Kidney glomerular epithelial cell (primary cell): ENCODE measurements around the gene GSK3B.

Experiments used
- DNase-seq: peaks from one replicate; lab custom pipeline; 2025; lab: John Stamatoyannopoulos, UW

GSK3B gene

DNA sequence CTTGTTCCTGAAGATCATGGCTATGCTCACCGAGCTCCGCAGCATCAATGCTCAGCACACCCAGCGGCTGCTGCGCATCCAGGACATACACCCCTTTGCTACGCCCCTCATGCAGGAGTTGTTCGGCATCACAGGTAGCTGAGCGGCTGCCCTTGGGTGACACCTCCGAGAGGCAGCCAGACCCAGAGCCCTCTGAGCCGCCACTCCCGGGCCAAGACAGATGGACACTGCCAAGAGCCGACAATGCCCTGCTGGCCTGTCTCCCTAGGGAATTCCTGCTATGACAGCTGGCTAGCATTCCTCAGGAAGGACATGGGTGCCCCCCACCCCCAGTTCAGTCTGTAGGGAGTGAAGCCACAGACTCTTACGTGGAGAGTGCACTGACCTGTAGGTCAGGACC is 277.2 kb downstream of the GSK3B start:
- DNase-seq = no peak

DNA sequence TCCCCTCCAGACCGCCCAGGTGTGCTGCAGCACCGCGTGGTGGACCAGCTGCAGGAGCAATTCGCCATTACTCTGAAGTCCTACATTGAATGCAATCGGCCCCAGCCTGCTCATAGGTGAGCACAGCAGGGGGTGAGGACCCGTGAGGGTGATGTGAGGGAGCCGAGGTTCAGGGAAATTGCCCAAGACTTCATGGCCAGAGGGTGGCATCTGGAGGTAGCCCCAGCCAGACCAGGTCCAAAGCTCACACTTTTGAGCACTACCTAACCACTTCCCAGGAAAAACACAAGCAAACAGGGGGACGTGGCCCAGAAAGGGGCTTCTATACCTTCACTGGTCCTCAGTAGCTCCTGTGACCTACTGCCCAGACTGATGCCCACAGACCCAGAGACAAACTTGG is 278.5 kb downstream of the GSK3B start:
- DNase-seq = no peak

DNA sequence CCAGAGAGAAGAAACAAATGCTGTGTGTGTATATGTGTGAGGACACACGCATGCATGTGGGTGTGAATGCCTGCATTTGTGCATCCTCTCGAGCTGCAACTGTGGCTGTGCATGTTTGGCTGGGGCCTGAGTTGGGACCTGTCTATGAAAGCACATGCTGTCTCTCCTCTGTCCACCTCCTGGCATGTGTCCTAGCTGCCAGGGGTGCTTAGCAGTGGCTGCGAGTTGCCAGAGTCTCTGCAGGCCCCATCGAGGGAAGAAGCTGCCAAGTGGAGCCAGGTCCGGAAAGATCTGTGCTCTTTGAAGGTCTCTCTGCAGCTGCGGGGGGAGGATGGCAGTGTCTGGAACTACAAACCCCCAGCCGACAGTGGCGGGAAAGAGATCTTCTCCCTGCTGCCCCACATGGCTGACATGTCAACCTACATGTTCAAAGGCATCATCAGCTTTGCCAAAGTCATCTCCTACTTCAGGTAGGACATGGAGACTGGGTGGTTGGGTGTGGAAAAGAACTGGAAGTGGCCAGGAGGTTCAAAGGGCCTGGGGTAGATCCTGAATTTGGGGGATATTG is 281.7 kb downstream of the GSK3B start:
- DNase-seq = no peak

GRCh38 chr3:119810018-119810435 is 284.2 kb downstream of the GSK3B start:
- DNase-seq = peak; percentile 39

DNA sequence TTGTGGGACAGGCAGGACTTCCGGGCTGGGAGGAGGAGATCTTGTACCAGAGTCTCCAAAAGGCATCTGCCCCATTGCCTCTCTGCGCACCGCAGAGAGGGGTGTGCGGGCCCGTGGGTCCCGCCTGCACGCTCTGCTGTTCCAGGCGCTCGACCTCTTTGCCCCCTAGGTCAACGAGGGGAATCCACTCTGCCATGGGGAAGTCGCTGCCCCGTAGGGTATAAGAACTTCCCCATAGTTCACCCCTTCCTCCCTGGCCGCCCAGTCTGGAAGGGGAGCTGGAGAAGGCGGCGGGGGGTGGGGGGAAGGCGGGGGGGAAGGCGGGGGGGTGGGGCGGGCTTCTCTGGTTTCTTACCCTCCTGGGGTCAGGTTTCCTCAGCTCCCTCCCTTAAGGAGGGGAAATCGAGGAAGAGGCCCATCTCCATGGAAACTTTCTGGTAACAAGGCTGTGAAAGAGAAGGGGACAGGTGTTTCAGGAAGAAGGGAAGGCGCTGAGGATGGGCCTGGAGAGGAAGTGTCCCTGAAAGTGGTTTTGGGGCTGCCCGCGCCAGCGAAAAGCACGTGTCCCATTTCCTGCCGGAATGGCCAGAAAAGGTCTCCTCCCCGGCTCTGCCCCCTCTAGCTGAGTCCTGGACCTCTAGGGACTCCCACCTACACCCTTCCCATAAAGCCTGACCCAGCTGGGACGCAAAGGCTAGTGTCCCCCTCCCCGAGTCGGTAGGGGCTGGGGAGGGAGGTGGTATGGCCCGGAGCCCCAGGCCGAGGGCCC is 284.8 kb downstream of the GSK3B start:
- DNase-seq = no peak

DNA sequence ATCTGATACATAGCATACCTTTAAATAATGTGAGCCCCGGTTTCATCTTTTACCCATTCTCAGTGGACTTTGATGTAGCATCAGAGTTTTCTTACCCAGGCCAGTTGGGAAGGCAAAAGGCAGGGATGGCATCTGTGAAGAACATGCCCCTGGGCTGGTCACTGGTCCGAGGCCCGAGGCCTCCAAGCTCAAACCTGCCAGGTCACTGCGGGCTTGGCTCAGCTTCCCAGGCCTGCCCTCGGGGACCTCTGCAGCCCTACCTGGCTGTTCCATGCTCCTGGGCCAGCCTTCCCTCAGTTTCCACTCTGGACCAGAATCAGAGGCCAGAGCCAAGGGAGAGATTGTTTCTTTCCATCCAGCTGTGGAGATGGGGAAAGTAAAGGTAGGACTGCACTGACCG is 285.4 kb downstream of the GSK3B start:
- DNase-seq = no peak

DNA sequence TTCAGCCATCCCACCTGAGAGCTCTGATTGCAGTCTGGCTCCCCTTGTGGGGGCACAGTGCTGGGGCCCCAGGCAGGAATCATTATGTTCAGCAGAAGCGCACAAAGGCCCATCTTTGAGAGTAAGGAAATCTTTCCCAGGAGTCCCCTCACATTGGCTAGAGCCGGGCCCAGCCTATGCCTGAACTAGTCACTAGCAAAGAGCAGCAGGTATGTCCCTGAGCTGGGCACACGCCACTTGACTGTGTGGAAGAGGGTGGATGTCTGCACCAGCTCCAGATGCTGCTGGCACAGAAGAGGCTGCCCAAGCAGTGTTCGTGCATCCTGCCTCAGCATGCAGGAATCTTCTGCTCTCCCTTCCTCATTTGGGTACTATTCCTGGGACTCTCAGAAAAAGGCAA is 286.0 kb downstream of the GSK3B start:
- DNase-seq = no peak

DNA sequence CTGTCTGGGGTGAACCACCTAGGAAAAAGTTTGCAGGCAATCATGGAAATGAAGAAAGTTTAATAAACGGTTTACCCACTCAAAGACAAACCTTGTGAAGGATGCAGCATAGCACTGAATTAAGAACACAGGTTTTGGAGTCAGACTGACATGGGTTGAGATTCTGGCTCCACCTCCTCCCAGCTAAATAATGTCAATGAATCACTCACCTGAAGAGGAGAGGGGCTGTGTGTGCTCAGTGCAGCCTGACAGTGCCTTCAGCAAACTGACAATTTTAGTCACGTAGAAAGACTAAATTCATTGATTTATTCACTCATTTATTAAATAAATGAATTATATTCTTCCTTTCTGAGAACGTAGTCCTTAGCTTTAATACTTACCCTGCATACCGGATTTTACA is 293.4 kb downstream of the GSK3B start:
- no peak for DNase-seq

- DNase-seq = no peak
Observed at GRCh38 chr3:119796785-119797184, 297.5 kb downstream of the GSK3B start.

- no peak for DNase-seq
Observed at GRCh38 chr3:119796368-119796767, 297.9 kb downstream of the GSK3B start.

DNA sequence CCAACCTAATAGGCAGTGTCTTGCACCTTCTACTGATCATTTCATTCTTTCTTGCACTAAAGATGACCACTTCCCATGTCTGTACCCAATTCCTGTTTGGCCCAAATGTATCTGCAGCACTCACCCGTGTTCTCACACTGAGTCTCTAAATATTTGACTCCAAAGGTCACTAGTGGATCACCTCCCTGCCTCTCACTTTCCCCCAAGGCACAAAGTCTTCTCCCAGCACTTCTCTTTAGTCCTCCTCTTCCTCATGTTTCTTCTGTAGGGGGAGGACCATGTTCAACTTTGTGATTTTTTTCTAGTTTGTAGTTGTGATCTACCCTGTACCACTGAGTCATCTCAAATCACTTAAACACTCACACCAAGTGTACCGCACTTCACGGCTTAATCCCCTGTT is 298.4 kb downstream of the GSK3B start:
- no peak for DNase-seq

DNA sequence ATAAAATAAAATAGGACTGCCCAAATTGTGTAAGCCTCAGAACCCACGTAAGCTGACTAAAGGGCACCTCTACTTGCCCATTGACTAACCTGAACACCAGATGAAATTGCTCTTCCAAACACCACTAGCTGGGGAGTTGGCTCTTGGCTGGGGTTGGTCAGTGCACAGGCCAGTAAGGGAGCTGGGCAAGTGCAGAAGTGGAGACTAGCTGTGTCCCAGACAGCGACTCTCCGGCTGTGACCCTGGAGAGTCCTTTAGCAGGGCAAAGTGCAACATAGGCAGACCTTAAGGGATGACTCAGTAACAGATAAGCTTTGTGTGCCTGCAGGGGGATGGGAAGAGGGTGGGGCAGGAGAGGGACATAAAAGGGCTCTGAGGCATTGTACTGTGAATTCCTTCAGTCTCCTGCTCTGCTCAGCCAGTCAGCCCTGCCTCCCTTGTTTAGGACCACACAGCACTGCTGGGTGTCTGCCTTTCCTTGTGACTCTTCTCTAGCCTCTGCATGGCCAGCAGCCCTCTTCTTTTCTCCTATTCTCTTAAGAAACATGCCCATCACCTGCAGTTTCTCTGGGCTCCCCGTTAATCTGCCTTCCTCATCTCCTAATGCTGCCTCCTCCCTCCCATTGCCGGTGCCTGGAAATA is 299.2 kb downstream of the GSK3B start:
- peak; percentile 8 for DNase-seq

GRCh38 chr3:119794401-119794800 is 299.8 kb downstream of the GSK3B start:
- DNase-seq = no peak

DNA sequence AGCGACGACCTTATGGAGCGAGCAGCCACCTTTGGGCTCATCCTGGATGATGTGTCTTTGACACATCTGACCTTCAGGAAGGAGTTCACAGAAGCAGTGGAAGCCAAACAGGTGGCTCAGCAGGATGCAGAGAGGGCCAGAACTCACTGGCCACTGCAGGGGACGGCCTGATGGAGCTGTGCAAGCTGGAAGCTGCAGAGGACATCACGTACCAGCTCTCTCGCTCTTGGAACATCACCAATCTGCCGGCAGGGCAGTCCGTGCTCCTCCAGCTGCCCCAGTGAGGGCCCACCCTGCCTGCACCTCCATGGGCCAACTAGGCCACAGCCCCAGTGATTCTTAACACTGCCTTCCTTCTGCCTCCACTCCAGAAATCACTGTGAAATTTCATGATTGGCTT is 302.0 kb downstream of the GSK3B start:
- DNase-seq = no peak

DNA sequence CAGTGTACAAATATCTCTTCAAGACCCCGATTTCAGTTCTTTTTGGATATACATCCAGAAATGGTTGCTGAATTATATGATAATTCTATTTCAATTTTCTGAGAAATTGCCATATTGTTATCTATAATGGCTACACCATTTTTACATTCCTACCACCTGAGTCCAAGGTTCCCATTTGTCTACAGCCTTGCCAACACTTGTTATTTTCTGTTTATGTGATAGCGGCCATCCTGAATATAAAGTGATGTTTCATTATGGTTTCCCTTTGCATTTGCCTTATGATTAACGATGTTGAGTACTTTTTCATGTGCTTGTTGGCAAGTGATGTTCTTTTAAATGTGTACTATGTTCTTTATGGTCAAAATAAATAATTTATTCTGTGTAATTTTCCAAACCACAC is 303.9 kb downstream of the GSK3B start:
- no peak for DNase-seq

DNA sequence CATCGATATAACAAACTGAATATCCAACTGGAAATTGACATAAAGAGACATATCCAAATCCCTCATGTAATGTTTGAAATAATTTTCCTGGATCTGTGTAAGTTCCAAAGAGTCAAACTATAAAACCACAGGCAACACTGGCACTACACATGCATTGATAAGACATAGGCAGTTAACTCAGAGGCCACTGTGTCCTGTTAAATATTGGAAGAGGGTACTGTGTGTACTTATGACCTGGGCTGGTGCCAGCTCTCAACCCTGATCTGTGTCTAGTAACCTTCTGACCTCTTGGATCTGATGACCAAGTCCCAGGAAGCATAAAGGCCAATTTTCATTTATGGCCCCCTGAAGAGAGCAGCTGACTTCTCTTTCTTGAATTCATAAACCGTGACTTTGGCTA is 307.8 kb downstream of the GSK3B start:
- DNase-seq = no peak

DNA sequence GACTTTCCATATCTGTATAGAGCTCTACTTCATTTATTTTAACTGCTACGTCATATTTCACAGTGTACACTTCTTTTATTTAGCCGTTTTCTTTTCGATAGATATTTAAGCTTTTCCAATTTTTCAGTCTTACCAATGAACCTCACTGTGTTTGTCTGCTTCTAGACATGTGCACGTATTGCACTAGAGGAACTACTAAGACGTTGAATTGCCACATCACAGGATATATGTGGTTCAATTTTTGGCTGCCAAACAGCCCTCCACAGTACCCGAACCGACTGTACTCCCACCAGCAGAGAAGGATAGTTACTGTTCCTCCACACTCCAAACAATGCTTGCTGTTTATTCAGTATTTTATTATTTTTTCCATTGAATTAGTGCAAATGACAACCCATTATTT is 310.4 kb downstream of the GSK3B start:
- DNase-seq = no peak

GRCh38 chr3:119783255-119783654 is 311.0 kb downstream of the GSK3B start:
- no peak for DNase-seq

DNA sequence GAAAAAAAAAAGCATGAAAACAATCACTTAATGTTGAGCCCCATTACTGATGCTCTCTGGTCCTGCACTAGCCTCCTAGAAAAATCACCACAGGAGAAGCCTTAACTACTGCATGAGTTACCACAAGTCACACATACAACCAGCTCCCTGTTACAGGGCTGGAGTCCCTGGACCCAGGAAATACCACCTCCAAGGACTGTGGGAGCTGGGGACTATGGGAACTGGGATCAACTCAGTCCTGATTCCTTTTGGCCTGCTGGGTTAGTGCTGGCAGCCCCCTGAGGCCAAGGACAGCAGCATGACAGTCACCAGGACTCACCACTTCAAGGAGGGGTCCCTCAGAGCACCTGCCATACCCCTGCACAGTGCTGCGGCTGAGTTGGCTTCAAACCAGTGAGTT is 311.8 kb downstream of the GSK3B start:
- no peak for DNase-seq

DNA sequence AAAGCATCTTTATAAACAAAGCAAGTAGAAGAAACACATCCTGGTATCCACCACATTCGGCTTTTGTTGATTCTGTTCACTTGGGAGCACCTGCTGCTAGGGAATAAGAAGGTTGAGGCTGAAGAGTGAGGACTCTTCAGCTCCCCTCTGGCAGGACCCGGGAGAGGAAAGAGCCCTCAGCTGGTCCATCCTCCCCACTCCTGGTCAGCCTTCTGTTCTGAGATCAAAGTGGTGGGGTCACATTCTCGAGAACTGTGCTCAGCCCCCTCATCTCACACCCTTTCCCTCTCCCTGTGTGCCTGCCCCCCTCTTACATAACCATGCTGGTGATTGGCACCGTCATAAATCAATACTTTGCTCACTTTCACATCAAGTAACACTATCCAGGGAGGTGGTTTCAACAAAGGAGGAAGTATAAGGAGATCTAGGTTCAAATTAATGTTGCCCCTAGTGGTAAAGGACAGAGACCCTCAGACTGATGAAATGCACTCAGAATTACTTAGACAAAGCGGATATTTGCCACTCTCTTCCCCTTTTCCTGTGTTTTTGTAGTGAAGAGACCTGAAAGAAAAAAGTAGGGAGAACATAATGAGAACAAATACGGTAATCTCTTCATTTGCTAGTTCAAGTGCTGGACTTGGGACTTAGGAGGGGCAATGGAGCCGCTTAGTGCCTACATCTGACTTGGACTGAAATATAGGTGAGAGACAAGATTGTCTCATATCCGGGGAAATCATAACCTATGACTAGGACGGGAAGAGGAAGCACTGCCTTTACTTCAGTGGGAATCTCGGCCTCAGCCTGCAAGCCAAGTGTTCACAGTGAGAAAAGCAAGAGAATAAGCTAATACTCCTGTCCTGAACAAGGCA is 312.7 kb downstream of the GSK3B start, which contains the start of gene NR1I2:
Gene NR1I2 (plus strand): TSS at position 772 of the 869 bp plus-strand sequence.
- no peak for DNase-seq

GRCh38 chr3:119779731-119780383 is 314.4 kb downstream of the GSK3B start:
- DNase-seq = no peak

DNA sequence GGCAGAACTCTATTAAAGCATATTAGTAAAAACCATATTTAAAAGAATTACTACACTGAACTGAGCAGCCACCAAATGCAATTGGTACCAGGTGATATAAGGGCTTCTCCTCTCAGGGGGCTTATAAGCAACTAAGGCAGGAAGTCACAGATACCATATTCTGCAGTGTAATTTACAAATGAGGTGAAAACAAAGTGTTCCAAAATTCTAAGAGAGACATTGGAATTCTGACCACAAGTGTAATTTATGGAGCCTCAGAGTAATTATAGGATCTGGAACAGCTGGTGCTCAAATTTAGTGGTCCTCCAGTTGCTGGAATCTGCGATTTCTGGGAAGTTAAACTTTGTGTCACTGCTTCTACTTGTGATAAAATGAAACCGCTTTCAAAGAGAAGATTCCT is 315.4 kb downstream of the GSK3B start:
- no peak for DNase-seq
